Omental fat pad (tissue), 4 donors: ENCODE measurements around the gene GATA5. TPM values are rescaled to one million over a fixed set of nuclear protein-coding genes. Genes with fewer than 3 reads are reported as not detected.

Experiments used
- ATAC-seq: fragments of 150-250 bp; one replicate; pipeline ENCODE4 v1.9.1; 2016; ENCODE audit warnings: mild to moderate bottlenecking, moderate library complexity; ENCODE audit not compliant: low FRiP score
- DNase-seq: peaks from one replicate; pipeline ENCODE4 v3.0.0-alpha.2; 2019; ENCODE audit warnings: low spot score
- total RNA-seq, 4 donors: library from RNA; depleted of rRNA; stranded (reverse); fragments of >200 nt; gene quantifications; one replicate each; pipeline ENCODE4 v1.1.0, GENCODE V29; 2016
- TF ChIP-seq, protein P1 (sequence below), 3 donors: fragments of 450-650 bp; IDR thresholded peaks; one replicate each; pipeline ENCODE4 v1.5.1; 2016 to 2017; ENCODE audit warnings: antibody characterized with exemption in 3 of 3, mild to moderate bottlenecking in 3 of 3, moderate library complexity in 2 of 3

GATA5 gene
- total RNA-seq, 4 donors from 2014 or later, result 1.3 to 3.7 (median 1.7) TPM

DNA sequence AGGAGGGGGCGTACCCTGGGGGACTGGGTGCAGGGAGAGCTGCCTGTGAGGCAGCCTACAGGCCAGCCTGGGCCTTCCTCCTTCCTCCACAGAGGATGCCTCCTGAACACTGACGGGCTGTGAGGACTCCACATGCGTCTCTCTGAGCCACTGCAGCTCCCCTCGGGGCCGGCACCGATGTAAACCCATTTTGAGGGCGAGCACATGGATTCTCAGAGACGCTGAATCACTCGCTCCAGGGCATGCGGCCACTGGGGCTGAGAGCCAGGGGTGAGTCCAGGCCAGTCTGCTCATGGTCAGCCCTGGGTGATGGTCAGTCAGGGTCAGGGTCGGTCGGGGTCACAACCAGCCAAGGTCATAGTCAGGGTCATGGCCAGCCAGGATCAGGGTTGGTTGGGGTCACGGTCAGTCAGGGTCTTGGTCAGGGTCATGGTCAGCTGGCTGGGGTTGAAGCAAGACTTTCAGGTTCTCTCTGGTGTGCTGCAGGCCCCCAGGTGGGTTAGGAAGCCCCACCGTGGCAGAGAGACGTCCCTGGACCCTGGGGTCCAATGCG lies 33.7 kb downstream of the GATA5 start:
- no peak for DNase-seq
- TF ChIP-seq, protein P1, sequence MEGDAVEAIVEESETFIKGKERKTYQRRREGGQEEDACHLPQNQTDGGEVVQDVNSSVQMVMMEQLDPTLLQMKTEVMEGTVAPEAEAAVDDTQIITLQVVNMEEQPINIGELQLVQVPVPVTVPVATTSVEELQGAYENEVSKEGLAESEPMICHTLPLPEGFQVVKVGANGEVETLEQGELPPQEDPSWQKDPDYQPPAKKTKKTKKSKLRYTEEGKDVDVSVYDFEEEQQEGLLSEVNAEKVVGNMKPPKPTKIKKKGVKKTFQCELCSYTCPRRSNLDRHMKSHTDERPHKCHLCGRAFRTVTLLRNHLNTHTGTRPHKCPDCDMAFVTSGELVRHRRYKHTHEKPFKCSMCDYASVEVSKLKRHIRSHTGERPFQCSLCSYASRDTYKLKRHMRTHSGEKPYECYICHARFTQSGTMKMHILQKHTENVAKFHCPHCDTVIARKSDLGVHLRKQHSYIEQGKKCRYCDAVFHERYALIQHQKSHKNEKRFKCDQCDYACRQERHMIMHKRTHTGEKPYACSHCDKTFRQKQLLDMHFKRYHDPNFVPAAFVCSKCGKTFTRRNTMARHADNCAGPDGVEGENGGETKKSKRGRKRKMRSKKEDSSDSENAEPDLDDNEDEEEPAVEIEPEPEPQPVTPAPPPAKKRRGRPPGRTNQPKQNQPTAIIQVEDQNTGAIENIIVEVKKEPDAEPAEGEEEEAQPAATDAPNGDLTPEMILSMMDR (IDR thresholded peaks at IDR 0.05), result no peak
- ATAC-seq, result no peak

DNA sequence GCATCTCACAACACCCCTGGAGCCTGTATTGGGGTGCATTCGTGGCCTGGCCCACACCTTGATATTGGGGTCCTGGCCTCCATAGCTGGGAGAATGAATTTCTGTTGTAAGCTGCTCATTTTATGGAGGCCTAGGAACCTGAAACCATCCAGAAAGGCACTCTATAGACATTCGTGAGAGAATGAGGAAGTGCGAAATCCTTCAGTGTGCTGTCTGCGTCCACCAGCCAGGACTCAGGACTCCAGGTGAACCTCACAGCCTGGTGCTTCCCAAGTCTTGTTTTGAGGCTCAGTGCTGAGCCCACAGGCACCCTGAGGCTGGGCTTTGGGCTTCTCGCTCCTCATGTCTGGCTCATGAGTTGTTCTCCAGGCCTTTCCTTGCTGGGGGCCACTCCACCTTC lies 36.6 kb downstream of the GATA5 start:
- DNase-seq, result no peak
- ATAC-seq, result no peak
- TF ChIP-seq, protein P1 (IDR thresholded peaks at IDR 0.05), result no peak

DNA sequence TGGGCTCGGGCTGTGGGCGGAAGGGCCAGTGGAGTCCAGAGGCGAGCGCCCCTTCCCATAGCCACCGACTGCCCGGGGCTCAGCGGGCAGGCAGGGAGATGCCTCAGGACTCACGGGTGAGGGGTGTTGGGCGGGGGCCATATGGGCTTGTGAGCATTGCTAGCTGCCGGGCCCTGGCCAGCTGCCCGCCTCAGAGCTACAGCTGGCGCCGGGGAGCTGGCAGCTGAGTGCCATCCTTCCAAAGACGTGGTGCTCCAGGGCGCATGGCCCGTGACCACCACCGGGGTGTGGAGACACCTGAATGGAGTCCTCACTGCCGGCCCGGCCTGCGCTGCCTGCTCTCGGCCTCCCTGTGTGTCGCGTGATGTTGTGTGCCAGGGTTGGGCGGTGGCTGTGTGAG lies 37.9 kb downstream of the GATA5 start:
- DNase-seq, result no peak
- no peak for ATAC-seq
- TF ChIP-seq, protein P1 (IDR thresholded peaks at IDR 0.05), result no peak

DNA sequence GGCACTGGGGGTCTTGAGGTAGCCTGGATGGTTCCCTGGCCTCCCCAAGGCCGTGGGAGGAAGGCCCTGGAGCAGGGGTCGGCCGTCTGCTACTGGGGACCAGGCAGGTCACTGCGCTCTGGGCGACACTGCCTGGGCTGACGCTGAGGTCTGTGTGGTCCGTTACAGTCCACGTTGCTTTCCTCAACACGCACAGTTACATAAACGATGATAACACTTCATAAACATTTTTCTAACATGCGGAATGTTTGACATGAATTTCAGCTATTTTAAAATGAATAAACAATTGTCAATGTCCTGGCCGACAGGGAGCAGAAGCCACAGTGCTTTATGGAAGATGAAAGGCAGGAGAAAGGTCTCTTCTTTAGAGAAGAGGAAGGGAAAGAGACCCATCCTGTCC lies 38.3 kb downstream of the GATA5 start:
- no peak for ATAC-seq
- DNase-seq, result no peak
- TF ChIP-seq, protein P1 (IDR thresholded peaks at IDR 0.05), result no peak

DNA sequence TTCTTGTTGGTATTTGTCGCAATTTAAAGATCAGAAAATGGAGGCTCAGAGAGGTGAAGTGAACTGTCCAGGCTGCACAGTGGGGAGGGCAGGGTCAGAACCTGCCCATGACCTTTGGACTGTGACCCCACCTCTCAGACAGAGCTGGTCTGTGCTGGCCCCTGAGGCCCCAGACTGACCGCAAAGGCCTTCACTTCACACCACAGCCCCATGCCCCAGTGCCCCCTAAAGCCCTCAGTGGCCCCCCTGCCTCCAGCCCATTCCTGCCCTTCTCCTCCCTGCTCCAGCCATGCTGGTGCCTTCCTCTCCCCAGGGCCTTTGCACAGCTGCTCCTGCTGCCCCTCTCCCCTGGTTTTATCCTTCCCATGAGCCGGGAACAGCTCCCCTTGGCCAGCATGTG lies 39.1 kb downstream of the GATA5 start:
- TF ChIP-seq, protein P1 (IDR thresholded peaks at IDR 0.05), result no peak
- DNase-seq, result no peak
- no peak for ATAC-seq

DNA sequence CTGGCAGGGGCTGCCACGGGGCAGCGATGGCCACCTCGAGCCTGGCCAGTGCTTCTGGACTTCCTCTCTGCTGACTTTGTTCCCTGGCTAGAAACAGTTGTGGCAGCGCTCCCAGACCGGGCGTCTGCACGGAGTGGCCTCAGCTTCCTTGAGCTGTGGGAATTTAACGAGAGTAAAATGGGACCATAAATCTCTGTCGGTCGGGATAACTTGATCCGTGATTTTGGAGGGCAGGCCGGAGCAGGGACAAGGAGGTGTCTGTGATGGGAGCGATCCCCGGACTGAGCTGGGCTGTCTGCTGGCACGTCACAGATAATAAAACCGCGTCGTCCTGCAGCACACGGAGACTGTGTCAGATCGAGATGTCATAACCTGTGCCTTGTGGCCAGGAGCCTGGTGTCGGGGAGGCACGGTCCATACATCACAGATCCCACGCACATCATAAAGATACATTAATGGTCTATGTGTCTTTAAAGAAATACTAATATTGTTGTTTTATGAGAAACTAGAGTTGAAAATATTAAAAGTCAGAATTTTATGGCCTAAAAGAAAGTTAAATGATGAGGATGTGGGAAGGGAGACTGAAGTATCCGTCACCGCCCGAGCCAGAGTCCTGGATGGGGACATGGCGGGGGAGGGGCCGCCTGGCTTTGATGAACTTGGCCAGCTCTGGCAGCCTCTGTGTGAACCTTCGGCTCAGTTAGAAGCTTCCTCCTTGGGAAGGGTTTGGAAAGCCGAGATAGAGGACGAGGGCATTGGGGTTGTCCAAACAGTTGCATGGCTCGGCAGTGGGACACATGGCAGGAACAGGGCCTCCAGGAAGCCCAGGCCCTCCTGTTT lies 41.9 kb downstream of the GATA5 start:
- DNase-seq (no peak), ATAC-seq (no peak)
- TF ChIP-seq, protein P1 (IDR thresholded peaks at IDR 0.05), result no peak
